GM12872 (cell line): Measurements from ENCODE around the gene SLIT3.

Source experiments
- CTCF ChIP-seq: IDR thresholded peaks from 3 replicates; pipeline ENCODE4 v1.5.1; 2011; ENCODE audit warnings: low read depth, mild to moderate bottlenecking, low read length, moderate library complexity; ENCODE audit not compliant: insufficient read depth

SLIT3 gene

DNA sequence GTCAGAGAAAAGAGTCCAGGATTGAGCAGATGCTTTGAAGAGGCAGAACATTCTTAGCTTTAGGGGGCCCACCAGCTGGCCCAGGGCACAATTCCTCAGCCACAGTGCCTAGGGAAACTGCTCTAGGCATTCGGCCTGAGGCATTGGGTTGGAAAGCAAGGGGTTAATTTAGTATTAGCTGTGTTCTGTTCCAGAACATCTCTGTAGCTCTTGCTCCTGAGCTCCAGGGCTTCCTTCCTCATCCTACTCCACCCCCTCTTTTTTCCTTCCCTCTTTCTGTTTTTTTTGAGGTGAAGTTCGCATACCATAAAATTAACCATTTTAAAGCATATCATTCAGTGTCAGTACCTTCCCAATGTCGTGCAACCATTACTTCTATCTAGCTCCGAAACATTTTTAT, 647.3 kb downstream of the SLIT3 start:
- no peak for TF ChIP-seq CTCF

GRCh38 chr5:168651648-168652047, 649.3 kb downstream of the SLIT3 start:
- TF ChIP-seq CTCF = no peak

GRCh38 chr5:168649306-168649705, 651.6 kb downstream of the SLIT3 start:
- no peak for TF ChIP-seq CTCF

- no peak for TF ChIP-seq CTCF
Measured at GRCh38 chr5:168648576-168648975, 652.4 kb downstream of the SLIT3 start.

- TF ChIP-seq CTCF = no peak
Measured at GRCh38 chr5:168648016-168648415, 652.9 kb downstream of the SLIT3 start.

DNA sequence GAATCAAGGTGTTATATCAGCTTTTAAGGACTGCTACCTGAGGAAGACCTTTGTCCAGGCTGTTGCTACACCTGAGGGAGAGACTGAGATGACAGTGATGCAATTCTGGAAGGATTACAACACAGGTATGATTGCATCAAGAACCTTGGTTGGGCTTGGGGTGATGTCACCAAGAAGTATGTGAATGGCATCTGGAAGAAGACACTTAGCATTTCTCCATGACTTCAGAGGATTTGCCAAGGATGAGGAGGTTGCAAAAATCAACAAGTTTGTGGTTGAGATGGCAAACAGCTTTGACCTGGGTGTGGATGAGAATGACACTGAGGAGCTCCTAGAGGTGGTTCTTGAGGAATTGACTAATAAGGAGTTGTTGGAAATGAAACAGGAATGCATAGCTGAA, 653.9 kb downstream of the SLIT3 start:
- TF ChIP-seq CTCF = no peak

GRCh38 chr5:168646335-168646734, 654.6 kb downstream of the SLIT3 start:
- no peak for TF ChIP-seq CTCF

DNA sequence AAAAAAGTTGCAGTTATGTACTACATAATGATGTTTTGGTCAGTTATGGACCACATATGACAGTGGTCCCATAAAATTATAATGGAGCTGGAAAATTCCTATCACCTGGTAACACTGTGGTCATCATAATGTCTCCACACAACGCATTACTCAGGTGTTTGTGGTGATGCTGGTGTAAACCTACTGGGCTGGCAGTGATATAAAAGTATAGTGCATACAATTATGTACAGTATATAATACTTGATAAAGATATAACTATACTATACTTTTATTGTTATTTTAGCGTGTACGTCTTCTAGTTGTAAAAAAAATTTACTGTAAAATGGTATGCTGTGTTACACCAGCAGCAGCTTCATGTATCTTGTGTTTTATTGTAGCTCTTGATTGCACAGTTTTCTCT, 655.7 kb downstream of the SLIT3 start:
- no peak for TF ChIP-seq CTCF
